Hepatocyte (in vitro differentiated cells): ENCODE measurements around the gene N4BP3. TPM values are rescaled to one million over a fixed set of nuclear protein-coding genes. Genes with fewer than 3 reads are reported as not detected.

Experiments
- DNase-seq: peaks from one replicate; pipeline ENCODE4 v3.0.0-alpha.2; 2016; ENCODE audit warnings: low spot score
- H2AFZ ChIP-seq: fragments of 200-600 bp; sonication (generic); 2 replicates; pipeline ENCODE4 v1.6.0; 2016; ENCODE audit warnings: antibody characterized with exemption, mild to moderate bottlenecking
- H3K27ac ChIP-seq: fragments of 200-600 bp; sonication (generic); 2 replicates; pipeline ENCODE4 v1.5.1; 2016; ENCODE audit warnings: mild to moderate bottlenecking
- H3K27me3 ChIP-seq: fragments of 200-600 bp; sonication (generic); 2 replicates; pipeline ENCODE4 v1.6.1; 2016
- H3K36me3 ChIP-seq: fragments of 200-600 bp; sonication (generic); replicated peaks from 2 replicates; pipeline ENCODE4 v1.5.1; 2016; ENCODE audit warnings: low read depth; ENCODE audit not compliant: insufficient read depth
- H3K4me1 ChIP-seq: fragments of 200-600 bp; sonication (generic); 2 replicates; pipeline ENCODE4 v1.5.1; 2016; ENCODE audit warnings: mild to moderate bottlenecking, moderate library complexity; ENCODE audit not compliant: insufficient read depth
- H3K4me2 ChIP-seq: fragments of 200-600 bp; sonication (generic); 2 replicates; pipeline ENCODE4 v1.6.0; 2016
- H3K4me3 ChIP-seq: fragments of 200-600 bp; sonication (generic); 2 replicates; pipeline ENCODE4 v1.5.1; 2016; ENCODE audit warnings: mild to moderate bottlenecking
- H3K79me2 ChIP-seq: fragments of 200-600 bp; sonication (generic); 2 replicates; pipeline ENCODE4 v1.6.0; 2017; ENCODE audit warnings: mild to moderate bottlenecking
- H3K9me2 ChIP-seq: fragments of 200-600 bp; sonication (generic); replicated peaks from 2 replicates; pipeline ENCODE4 v1.6.0; 2017; ENCODE audit warnings: mild to moderate bottlenecking; ENCODE audit not compliant: insufficient read depth
- H3K9me3 ChIP-seq: fragments of 200-600 bp; sonication (generic); 2 replicates; pipeline ENCODE4 v1.5.1; 2016; ENCODE audit warnings: low read depth, mild to moderate bottlenecking
- H4K20me1 ChIP-seq: fragments of 200-600 bp; sonication (generic); 2 replicates; pipeline ENCODE4 v1.6.0; 2016; ENCODE audit warnings: mild to moderate bottlenecking; ENCODE audit not compliant: insufficient read depth, poor library complexity, severe bottlenecking
- EZH2 ChIP-seq: fragments of 200-600 bp; sonication (generic); IDR thresholded peaks from 2 replicates; pipeline ENCODE4 v1.6.1; 2016; ENCODE audit warnings: antibody characterized with exemption, mild to moderate bottlenecking, borderline replicate concordance
- EZH2phosphoT487 ChIP-seq: fragments of 200-600 bp; sonication (generic); IDR thresholded peaks from one replicate; pipeline ENCODE4 v1.6.1; 2018; ENCODE audit warnings: antibody characterized with exemption, mild to moderate bottlenecking, low read depth, moderate library complexity; ENCODE audit not compliant: unreplicated experiment, severe bottlenecking
- WGBS: methylation state at CpG from one replicate; pipeline ENCODE4 v1.1.6; 2016; ENCODE audit warnings: low lambda C conversion rate; ENCODE audit errors: missing lambda C conversion rate; 5-methylcytosine and 5-hydroxymethylcytosine counted together
- polyA plus RNA-seq: library from polyadenylated mRNA; unstranded; fragments of >200 nt; fragmentation: Nextera tagmentation; extraction: Ambion mirVana; gene quantifications from 2 replicates; pipeline ENCODE4 v1.2.1, GENCODE V29; 2016
- total RNA-seq: library from RNA; depleted of rRNA; stranded (reverse); fragments of >200 nt; gene quantifications from 2 replicates; pipeline ENCODE4 v1.2.3, GENCODE V29; 2014
- TF ChIP-seq, protein P1 (sequence below): fragments of 200-600 bp; sonication (generic); IDR thresholded peaks from 2 replicates; pipeline ENCODE4 v1.5.1; 2016; ENCODE audit warnings: antibody characterized with exemption, mild to moderate bottlenecking; ENCODE audit not compliant: poor library complexity

Gene N4BP3
- total and polyA plus RNA-seq, 2 experiments from 2014 or later = 1.6 to 2.3 TPM

DNA sequence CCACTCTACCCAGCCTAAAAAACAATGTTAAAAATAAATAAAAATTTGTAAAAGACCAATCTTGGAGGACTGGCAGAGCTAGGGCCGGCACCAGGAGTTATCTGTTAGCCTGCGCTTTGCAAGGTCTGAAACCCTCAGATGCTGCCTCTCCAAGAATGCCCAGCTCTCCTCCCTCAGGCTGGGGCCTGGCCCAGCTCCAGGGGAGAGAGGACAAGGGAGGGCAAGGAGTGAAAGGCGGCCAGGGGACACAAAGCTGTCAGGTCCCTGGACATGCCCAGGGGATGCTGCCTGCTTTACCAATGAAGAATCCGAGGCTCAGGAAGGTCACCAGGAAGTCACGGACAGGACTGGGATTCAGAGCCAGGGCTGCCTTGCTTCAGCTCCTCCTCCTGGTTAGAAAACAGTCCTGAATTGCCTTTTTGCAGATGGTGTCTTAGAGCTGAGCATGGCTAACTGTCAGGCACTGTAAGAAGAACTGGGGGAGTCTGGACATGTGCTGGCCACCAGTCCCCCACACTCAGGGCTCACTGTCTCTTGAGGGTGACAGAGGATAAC is 5.5 kb upstream of the N4BP3 start:
- 56% methylated on average over 5 of the region's 5 CpGs for WGBS
- H3K4me2 ChIP-seq = no peak overlapping the region
- H4K20me1 ChIP-seq = no peaks in the 10 kb centered on the region
- DNase-seq = no peak
- H3K27me3 ChIP-seq = no peaks in the 10 kb centered on the region
- H3K27ac ChIP-seq = no peak overlapping the region
- no peaks in the 10 kb centered on the region for H3K79me2 ChIP-seq
- H2AFZ ChIP-seq = no peak overlapping the region
- H3K9me2 ChIP-seq = no peaks in the 10 kb centered on the region
- TF ChIP-seq EZH2 (no peak), EZH2phosphoT487 (no peak)
- TF ChIP-seq, protein P1, sequence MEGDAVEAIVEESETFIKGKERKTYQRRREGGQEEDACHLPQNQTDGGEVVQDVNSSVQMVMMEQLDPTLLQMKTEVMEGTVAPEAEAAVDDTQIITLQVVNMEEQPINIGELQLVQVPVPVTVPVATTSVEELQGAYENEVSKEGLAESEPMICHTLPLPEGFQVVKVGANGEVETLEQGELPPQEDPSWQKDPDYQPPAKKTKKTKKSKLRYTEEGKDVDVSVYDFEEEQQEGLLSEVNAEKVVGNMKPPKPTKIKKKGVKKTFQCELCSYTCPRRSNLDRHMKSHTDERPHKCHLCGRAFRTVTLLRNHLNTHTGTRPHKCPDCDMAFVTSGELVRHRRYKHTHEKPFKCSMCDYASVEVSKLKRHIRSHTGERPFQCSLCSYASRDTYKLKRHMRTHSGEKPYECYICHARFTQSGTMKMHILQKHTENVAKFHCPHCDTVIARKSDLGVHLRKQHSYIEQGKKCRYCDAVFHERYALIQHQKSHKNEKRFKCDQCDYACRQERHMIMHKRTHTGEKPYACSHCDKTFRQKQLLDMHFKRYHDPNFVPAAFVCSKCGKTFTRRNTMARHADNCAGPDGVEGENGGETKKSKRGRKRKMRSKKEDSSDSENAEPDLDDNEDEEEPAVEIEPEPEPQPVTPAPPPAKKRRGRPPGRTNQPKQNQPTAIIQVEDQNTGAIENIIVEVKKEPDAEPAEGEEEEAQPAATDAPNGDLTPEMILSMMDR = no peak
- no peaks in the 10 kb centered on the region for H3K9me3 ChIP-seq
- no peak overlapping the region for H3K4me3 ChIP-seq
- no peaks in the 10 kb centered on the region for H3K36me3 ChIP-seq
- H3K4me1 ChIP-seq = no peaks in the 10 kb centered on the region

DNA sequence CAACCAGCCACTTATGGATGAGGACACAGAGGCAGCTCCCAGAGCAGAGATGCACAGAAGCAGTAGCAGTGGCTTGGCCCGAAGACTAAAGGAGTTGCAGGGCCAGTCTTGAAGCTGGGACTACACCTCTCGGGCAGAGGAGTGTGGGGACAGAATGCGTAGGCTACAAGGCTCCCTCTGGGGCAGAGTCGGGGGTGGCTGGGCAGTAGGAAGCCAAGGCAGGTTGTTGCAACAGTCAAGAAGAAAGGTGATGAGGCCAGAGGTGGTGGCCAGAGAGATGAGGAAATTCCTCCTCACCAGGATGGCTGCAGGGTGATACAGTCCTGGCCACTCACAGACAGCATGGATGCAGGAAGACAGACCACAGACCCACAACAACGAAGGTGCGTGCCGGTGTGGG is 4.9 kb upstream of the N4BP3 start:
- no peak for TF ChIP-seq EZH2phosphoT487
- no peak for TF ChIP-seq EZH2
- TF ChIP-seq, protein P1 = no peak
- H3K27ac ChIP-seq = no peak overlapping the region
- H3K9me2 ChIP-seq = no peaks in the 10 kb centered on the region
- no peak overlapping the region for H3K4me2 ChIP-seq
- H3K79me2 ChIP-seq = no peaks in the 10 kb centered on the region
- no peak for DNase-seq
- no peak overlapping the region for H2AFZ ChIP-seq
- H3K9me3 ChIP-seq = no peaks in the 10 kb centered on the region
- no peak overlapping the region for H3K4me3 ChIP-seq
- no peaks in the 10 kb centered on the region for H4K20me1 ChIP-seq
- H3K36me3 ChIP-seq = no peaks in the 10 kb centered on the region
- WGBS = 80% methylated on average over 7 of the region's 7 CpGs
- H3K27me3 ChIP-seq = no peaks in the 10 kb centered on the region
- H3K4me1 ChIP-seq = no peaks in the 10 kb centered on the region

DNA sequence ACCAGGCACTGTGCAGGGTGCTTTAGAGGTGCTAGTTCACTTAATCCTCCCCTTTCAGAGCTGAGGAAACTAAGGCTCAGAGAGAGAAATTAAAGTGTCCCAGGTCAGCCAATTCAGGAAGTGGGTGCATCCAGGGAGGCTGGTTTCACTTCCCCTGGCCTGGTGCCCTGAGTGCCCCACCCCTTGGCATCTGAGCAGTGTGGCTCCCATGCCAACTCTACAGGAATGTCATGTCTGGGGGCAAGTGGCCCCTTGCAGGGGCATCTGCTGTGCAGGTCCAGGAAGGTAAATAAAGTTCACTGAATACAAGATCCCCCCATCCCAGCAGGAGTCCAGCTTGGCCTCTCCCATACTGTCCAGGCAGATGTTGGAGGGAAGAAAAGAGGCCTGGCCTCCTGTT is 4.4 kb upstream of the N4BP3 start:
- peaks cover 4% of the 10 kb centered on the region for H3K4me1 ChIP-seq
- H3K4me2 ChIP-seq = no peak overlapping the region
- no peaks in the 10 kb centered on the region for H3K9me3 ChIP-seq
- H3K36me3 ChIP-seq = no peaks in the 10 kb centered on the region
- no peaks in the 10 kb centered on the region for H3K27me3 ChIP-seq
- no peak overlapping the region for H3K27ac ChIP-seq
- no peaks in the 10 kb centered on the region for H3K9me2 ChIP-seq
- H2AFZ ChIP-seq = no peak overlapping the region
- H3K4me3 ChIP-seq = no peak overlapping the region
- H4K20me1 ChIP-seq = no peaks in the 10 kb centered on the region
- TF ChIP-seq EZH2phosphoT487 (no peak), EZH2 (no peak)
- TF ChIP-seq, protein P1 = no peak
- DNase-seq = no peak
- H3K79me2 ChIP-seq = no peaks in the 10 kb centered on the region

DNA sequence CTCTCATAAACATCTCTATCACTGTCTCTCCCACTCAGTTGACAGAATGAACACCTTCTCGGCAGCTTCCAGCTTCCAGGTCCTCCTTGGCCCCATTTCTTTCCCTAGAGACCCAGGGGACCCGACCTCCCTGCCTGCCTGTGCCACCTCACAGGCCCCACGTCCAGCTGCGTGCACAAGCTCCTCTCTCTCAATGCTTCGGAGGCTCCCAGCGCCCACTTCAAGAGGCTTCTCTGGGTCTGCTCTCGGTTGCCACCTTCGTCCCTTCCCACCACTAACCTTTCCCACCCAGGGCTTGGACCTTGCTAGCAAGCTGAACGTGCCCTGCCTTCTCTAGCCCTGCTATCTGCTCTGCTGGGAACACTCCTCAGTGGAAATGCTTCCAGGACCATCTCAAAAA is 2.8 kb upstream of the N4BP3 start:
- Histone ChIP-seq H3K4me1 (peaks cover 20% of the 10 kb centered on the region), H3K27me3 (peaks cover 12% of the 10 kb centered on the region), H3K9me2 (no peaks in the 10 kb centered on the region), H2AFZ (no peak overlapping the region), H3K4me2 (no peak overlapping the region), H3K36me3 (no peaks in the 10 kb centered on the region), H3K4me3 (no peak overlapping the region), H3K9me3 (no peaks in the 10 kb centered on the region), H3K79me2 (no peaks in the 10 kb centered on the region), H3K27ac (no peak overlapping the region), H4K20me1 (no peaks in the 10 kb centered on the region)
- 91% methylated on average over 9 of the region's 9 CpGs for WGBS
- no peak for DNase-seq
- TF ChIP-seq EZH2 = no peak
- TF ChIP-seq, protein P1 = no peak
- TF ChIP-seq EZH2phosphoT487 = no peak
